Stimulated activated CD8-positive, alpha-beta memory T cell treated with anti-CD3 and anti-CD28 coated beads, Interleukin-15, amount 100 ng/mL, for 24 hours (primary cell): ENCODE measurements around the gene OLFML2A.

Experiments
- DNase-seq: peaks from one replicate; pipeline ENCODE4 v3.0.0-alpha.2; 2020; ENCODE audit warnings: low read depth

Gene OLFML2A

GRCh38 chr9:124854161-124854560 lies 77.2 kb downstream of the OLFML2A start:
- no peak for DNase-seq

- no peak for DNase-seq
Measured at GRCh38 chr9:124854822-124855221, 77.9 kb downstream of the OLFML2A start.

- no peak for DNase-seq
Measured at GRCh38 chr9:124855566-124855943, 78.6 kb downstream of the OLFML2A start.

GRCh38 chr9:124855944-124856765 lies 79.2 kb downstream of the OLFML2A start:
- no peak for DNase-seq

GRCh38 chr9:124857533-124858162 lies 80.7 kb downstream of the OLFML2A start:
- DNase-seq, result no peak

GRCh38 chr9:124858330-124859046 lies 81.6 kb downstream of the OLFML2A start:
- no peak for DNase-seq

- no peak for DNase-seq
Measured at GRCh38 chr9:124859803-124860581, 83.1 kb downstream of the OLFML2A start.

- no peak for DNase-seq
Measured at GRCh38 chr9:124860582-124861341, 83.8 kb downstream of the OLFML2A start.

GRCh38 chr9:124861342-124862229 lies 84.7 kb downstream of the OLFML2A start, which contains the start of the genes ARPC5L and RPL35:
ARPC5L (plus strand) TSS chr9:124862130; CDS start chr9:124869291, 7,161 bp downstream.
RPL35 (minus strand) TSS chr9:124861957; CDS start chr9:124861912, 45 bp downstream.
- peak; percentile 82 for DNase-seq

GRCh38 chr9:124863371-124863871 lies 86.5 kb downstream of the OLFML2A start:
- DNase-seq, result no peak
